Lower lobe of right lung (tissue), 2 donors: ENCODE data around the gene DUSP1. TPM values are rescaled to one million over a fixed set of nuclear protein-coding genes. Genes with fewer than 3 reads are reported as not detected.
A peak's percentile ranks its signal among the peaks of the same experiment; 100 is the strongest.
"Not testable (repeated sequence)": the region's sequence is repeated elsewhere in the genome, so short reads cannot be mapped to it uniquely, and the experiment has no call there.

ENCODE experiments used
- ATAC-seq, 2 donors: fragments of 200-7000 bp; cut with Tn5 transposase; one replicate each; pipeline ENCODE4 v1.9.1; 2020 to 2022; ENCODE audit warnings: mild to moderate bottlenecking in 2 of 2, moderate library complexity in 2 of 2
- DNase-seq: peaks from one replicate; pipeline ENCODE4 v3.0.0-alpha.2; 2020
- H3K27ac ChIP-seq: fragments of 200-600 bp; one replicate; pipeline ENCODE4 v1.8.0; 2022
- H3K27me3 ChIP-seq: fragments of 200-600 bp; one replicate; pipeline ENCODE4 v1.8.0; 2022; ENCODE audit warnings: low read depth
- H3K36me3 ChIP-seq: fragments of 200-600 bp; one replicate; pipeline ENCODE4 v1.8.0; 2022; ENCODE audit warnings: mild to moderate bottlenecking
- H3K4me1 ChIP-seq: fragments of 200-600 bp; one replicate; pipeline ENCODE4 v1.8.0; 2022
- H3K4me3 ChIP-seq: fragments of 200-600 bp; one replicate; pipeline ENCODE4 v1.8.0; 2022; ENCODE audit warnings: mild to moderate bottlenecking
- H3K9me3 ChIP-seq: fragments of 200-600 bp; one replicate; pipeline ENCODE4 v1.8.0; 2022
- intact Hi-C: fragments of 100-400 bp; cut with DNase I; formaldehyde crosslinking; loops from one replicate; pipeline ENCODE4 v1.11.0; 2022
- total RNA-seq: library from RNA; stranded (reverse); fragmentation: NEBNext Ultra II Directional; extraction: Animal tissue kit (Norgen Biotek cat#: 25700); gene quantifications from one replicate; pipeline ENCODE4 v1.2.1, GENCODE V29; 2021
- TF ChIP-seq, protein P1 (sequence below): fragments of 200-600 bp; IDR thresholded peaks from one replicate; pipeline ENCODE4 v1.8.0; 2022; ENCODE audit warnings: antibody characterized with exemption, mild to moderate bottlenecking
- donor health status: DM: no; HTN: yes; CAD: no; lungs with severe emphysema.

DUSP1 gene
- total RNA-seq, 1 donor from 2014 or later = 367 TPM

DNA sequence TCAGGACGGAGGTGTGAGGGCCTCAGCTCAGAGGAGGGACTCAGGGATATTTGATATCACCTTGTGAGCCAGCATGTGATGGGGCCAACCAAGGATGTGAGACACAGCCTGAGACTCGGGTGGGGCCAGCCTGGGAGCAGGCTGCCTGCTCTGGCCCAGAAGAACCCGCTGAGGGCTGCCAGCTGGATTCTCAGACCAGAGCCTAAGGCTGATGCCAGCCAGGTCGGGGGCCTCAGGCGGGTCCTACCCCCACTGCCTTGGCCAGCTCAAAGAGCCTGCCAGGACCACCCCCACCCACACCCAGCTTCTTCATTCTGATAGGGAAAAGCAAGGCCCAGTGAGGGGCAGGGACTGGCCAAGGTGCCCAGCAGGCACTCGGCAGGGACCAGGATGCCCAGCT, 20.3 kb upstream of the DUSP1 start:
- Histone ChIP-seq H3K4me3 (no peak overlapping the region), H3K4me1 (peaks cover 71% of the 10 kb centered on the region), H3K27ac (peak overlapping the region; percentile 2), H3K9me3 (no peaks in the 10 kb centered on the region), H3K36me3 (no peaks in the 10 kb centered on the region), H3K27me3 (no peaks in the 10 kb centered on the region)
- ATAC-seq = no peak
- peak; percentile 40 for DNase-seq
- TF ChIP-seq, protein P1, sequence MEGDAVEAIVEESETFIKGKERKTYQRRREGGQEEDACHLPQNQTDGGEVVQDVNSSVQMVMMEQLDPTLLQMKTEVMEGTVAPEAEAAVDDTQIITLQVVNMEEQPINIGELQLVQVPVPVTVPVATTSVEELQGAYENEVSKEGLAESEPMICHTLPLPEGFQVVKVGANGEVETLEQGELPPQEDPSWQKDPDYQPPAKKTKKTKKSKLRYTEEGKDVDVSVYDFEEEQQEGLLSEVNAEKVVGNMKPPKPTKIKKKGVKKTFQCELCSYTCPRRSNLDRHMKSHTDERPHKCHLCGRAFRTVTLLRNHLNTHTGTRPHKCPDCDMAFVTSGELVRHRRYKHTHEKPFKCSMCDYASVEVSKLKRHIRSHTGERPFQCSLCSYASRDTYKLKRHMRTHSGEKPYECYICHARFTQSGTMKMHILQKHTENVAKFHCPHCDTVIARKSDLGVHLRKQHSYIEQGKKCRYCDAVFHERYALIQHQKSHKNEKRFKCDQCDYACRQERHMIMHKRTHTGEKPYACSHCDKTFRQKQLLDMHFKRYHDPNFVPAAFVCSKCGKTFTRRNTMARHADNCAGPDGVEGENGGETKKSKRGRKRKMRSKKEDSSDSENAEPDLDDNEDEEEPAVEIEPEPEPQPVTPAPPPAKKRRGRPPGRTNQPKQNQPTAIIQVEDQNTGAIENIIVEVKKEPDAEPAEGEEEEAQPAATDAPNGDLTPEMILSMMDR = no peak
- intact Hi-C loops = no loop called here

GRCh38 chr5:172790496-172790889, 19.5 kb upstream of the DUSP1 start:
- TF ChIP-seq, protein P1 = no peak
- DNase-seq = peak; percentile 21
- H3K27me3 ChIP-seq = no peaks in the 10 kb centered on the region
- no peak overlapping the region for H3K4me3 ChIP-seq
- H3K27ac ChIP-seq = no peak overlapping the region
- H3K36me3 ChIP-seq = no peaks in the 10 kb centered on the region
- H3K9me3 ChIP-seq = no peaks in the 10 kb centered on the region
- peaks cover 63% of the 10 kb centered on the region for H3K4me1 ChIP-seq
- ATAC-seq = no peak
- intact Hi-C loops = no loop called here

- TF ChIP-seq, protein P1 = no peak
- H3K27me3 ChIP-seq = no peaks in the 10 kb centered on the region
- DNase-seq (peak; percentile 80), ATAC-seq (peak; percentile 76 to 78)
- no peak overlapping the region for H3K4me3 ChIP-seq
- peak overlapping the region; percentile 82 for H3K27ac ChIP-seq
- intact Hi-C loops = no loop called here
- peaks cover 57% of the 10 kb centered on the region for H3K4me1 ChIP-seq
- no peaks in the 10 kb centered on the region for H3K36me3 ChIP-seq
- no peaks in the 10 kb centered on the region for H3K9me3 ChIP-seq
These were observed 18.9 kb upstream of the DUSP1 start for GRCh38 chr5:172789687-172790495.

DNA sequence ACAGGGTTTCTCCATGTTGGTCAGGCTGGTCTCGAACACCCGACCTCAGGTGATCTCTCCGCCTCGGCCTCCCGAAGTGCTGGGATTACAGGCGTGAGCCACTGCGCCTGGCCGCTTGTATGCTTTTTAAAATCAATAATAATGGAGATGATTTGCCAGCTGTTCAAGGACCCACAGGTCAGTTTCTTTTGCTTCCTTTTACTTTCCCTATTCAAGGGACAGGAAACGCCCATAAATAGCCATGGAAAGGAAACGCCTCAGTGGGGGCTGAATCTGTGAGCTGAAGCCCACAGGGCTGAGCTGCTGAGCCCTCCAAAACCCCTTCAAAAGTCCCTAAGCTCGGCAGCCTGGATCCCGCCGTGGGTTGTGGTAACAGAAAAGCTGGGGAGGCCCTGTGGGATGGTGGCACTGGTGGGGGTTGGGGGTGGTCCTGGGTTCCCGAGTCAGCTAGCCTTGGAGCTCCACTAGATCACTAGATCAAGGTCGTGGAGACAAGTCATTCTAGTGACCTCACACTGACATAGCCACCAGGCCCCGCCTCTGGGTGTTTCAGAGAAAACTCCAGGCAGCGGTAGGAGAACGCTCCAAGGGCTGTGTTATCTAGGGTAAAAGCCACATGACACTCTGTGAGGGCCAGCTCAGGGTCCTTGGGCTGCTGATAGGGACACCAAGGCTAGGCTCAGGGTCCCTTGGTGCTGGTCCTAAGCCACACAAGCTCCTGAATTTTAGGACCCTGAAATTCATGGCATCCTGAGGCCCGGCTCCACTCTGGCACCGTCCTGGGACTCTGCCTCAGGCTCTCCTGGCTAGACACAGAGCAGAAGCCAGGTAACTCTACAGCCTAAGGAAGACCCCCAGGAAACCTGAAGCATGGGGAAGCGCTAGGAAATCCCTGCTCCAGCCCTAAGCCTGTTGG, 18.0 kb upstream of the DUSP1 start:
- ATAC-seq (peak; percentile 70 to 75), DNase-seq (peak; percentile 75)
- TF ChIP-seq, protein P1 = no peak
- Histone ChIP-seq H3K27ac (peak overlapping the region; percentile 82), H3K4me1 (peaks cover 48% of the 10 kb centered on the region), H3K4me3 (peak overlapping the region; percentile 21), H3K36me3 (no peaks in the 10 kb centered on the region), H3K27me3 (no peaks in the 10 kb centered on the region), H3K9me3 (no peaks in the 10 kb centered on the region)
- intact Hi-C loops = no loop called here

- ATAC-seq, H3K9me3 ChIP-seq, H3K36me3 ChIP-seq, intact Hi-C loops, H3K27me3 ChIP-seq, H3K27ac ChIP-seq, H3K4me3 ChIP-seq, DNase-seq: not testable (repeated sequence)
- peaks cover 35% of the 10 kb centered on the region for H3K4me1 ChIP-seq
These were observed 16.5 kb upstream of the DUSP1 start for GRCh38 chr5:172787538-172787937.
